Smooth muscle cell (in vitro differentiated cells): ENCODE data around the gene ZNF408. TPM values are rescaled to one million over a fixed set of nuclear protein-coding genes. Genes with fewer than 3 reads are reported as not detected.

Experiments
- DNase-seq: peaks from one replicate; lab custom pipeline; 2025; ENCODE audit not compliant: unreplicated experiment; lab: John Stamatoyannopoulos, UW
- H2AFZ ChIP-seq: fragments of 200-600 bp; sonication (generic); 2 replicates; pipeline ENCODE4 v1.6.0; 2016; ENCODE audit warnings: antibody characterized with exemption, low read depth, mild to moderate bottlenecking
- H3F3A ChIP-seq: fragments of 200-600 bp; sonication (generic); 2 replicates; pipeline ENCODE4 v1.6.0; 2017; ENCODE audit warnings: antibody characterized with exemption, low read depth
- H3K27ac ChIP-seq: fragments of 200-600 bp; sonication (generic); 2 replicates; pipeline ENCODE4 v1.5.1; 2016; ENCODE audit warnings: low read depth, mild to moderate bottlenecking
- H3K27me3 ChIP-seq: fragments of 200-600 bp; sonication (generic); 2 replicates; pipeline ENCODE4 v1.6.1; 2016; ENCODE audit warnings: low read depth, mild to moderate bottlenecking
- H3K36me3 ChIP-seq: fragments of 200-600 bp; sonication (generic); 2 replicates; pipeline ENCODE4 v1.5.1; 2016; ENCODE audit warnings: low read depth
- H3K4me1 ChIP-seq: fragments of 200-600 bp; sonication (generic); 2 replicates; pipeline ENCODE4 v1.5.1; 2016; ENCODE audit warnings: low read depth
- H3K4me2 ChIP-seq: fragments of 200-600 bp; sonication (generic); 2 replicates; pipeline ENCODE4 v1.6.0; 2016; ENCODE audit warnings: mild to moderate bottlenecking
- H3K4me3 ChIP-seq: fragments of 200-600 bp; sonication (generic); 2 replicates; pipeline ENCODE4 v1.5.1; 2016; ENCODE audit warnings: mild to moderate bottlenecking
- H3K79me2 ChIP-seq: fragments of 200-600 bp; sonication (generic); 2 replicates; pipeline ENCODE4 v1.6.0; 2016; ENCODE audit warnings: low read depth, mild to moderate bottlenecking
- H3K9ac ChIP-seq: fragments of 200-600 bp; sonication (generic); 2 replicates; pipeline ENCODE4 v1.6.0; 2016; ENCODE audit warnings: low read depth
- H3K9me3 ChIP-seq: fragments of 200-600 bp; sonication (generic); replicated peaks from 2 replicates; pipeline ENCODE4 v1.5.1; 2016; ENCODE audit warnings: low read depth
- H4K20me1 ChIP-seq: fragments of 200-600 bp; sonication (generic); 2 replicates; pipeline ENCODE4 v1.6.0; 2016; ENCODE audit warnings: low read depth
- CTCF ChIP-seq: fragments of 200-600 bp; sonication (generic); IDR thresholded peaks from 2 replicates; pipeline ENCODE4 v1.5.1; 2017; ENCODE audit warnings: borderline replicate concordance, mild to moderate bottlenecking, antibody characterized with exemption; ENCODE audit not compliant: insufficient read depth, poor library complexity, severe bottlenecking
- WGBS: methylation state at CpG from one replicate; pipeline ENCODE4 v1.1.7; 2016; ENCODE audit warnings: low lambda C conversion rate; 5-methylcytosine and 5-hydroxymethylcytosine counted together
- polyA plus RNA-seq: library from polyadenylated mRNA; unstranded; fragments of >200 nt; fragmentation: Nextera tagmentation; extraction: Ambion mirVana; gene quantifications from 2 replicates; pipeline ENCODE4 v1.2.1, GENCODE V29; 2016
- total RNA-seq: library from RNA; depleted of rRNA; stranded (reverse); fragments of >200 nt; gene quantifications from 2 replicates; pipeline ENCODE4 v1.2.3, GENCODE V29; 2014

Gene ZNF408
- total and polyA plus RNA-seq, 2 experiments from 2014 or later: 6.2 to 15.8 TPM

GRCh38 chr11:46724088-46724487 lies 23.3 kb downstream of the ZNF408 start:
- 77% methylated on average over 8 of the region's 8 CpGs for WGBS

GRCh38 chr11:46725338-46726205 lies 24.7 kb downstream of the ZNF408 start:
- Histone ChIP-seq H3K4me2 (no peak overlapping the region), H3K9ac (no peak overlapping the region), H3K79me2 (no peaks in the 10 kb centered on the region), H3F3A (no peaks in the 10 kb centered on the region), H3K4me3 (no peak overlapping the region), H2AFZ (no peak overlapping the region), H4K20me1 (no peaks in the 10 kb centered on the region), H3K4me1 (no peaks in the 10 kb centered on the region), H3K36me3 (no peaks in the 10 kb centered on the region), H3K27ac (no peak overlapping the region), H3K9me3 (no peaks in the 10 kb centered on the region), H3K27me3 (no peaks in the 10 kb centered on the region)
- DNase-seq: no peak
- TF ChIP-seq CTCF: no peak
- WGBS: 92% methylated on average over 19 of the region's 19 CpGs

More at GRCh38 chr11:46724088-46724487, 23.3 kb downstream of the ZNF408 start:
- Histone ChIP-seq H2AFZ (no peak overlapping the region), H3K4me2 (no peak overlapping the region), H3K9ac (no peak overlapping the region), H3K27ac (no peak overlapping the region), H3K36me3 (no peaks in the 10 kb centered on the region), H3F3A (no peaks in the 10 kb centered on the region), H3K4me1 (no peaks in the 10 kb centered on the region), H3K79me2 (no peaks in the 10 kb centered on the region), H3K27me3 (no peaks in the 10 kb centered on the region), H3K9me3 (no peaks in the 10 kb centered on the region), H4K20me1 (no peaks in the 10 kb centered on the region), H3K4me3 (no peak overlapping the region)
- TF ChIP-seq CTCF: no peak
- DNase-seq: no peak

GRCh38 chr11:46726206-46726862 lies 25.5 kb downstream of the ZNF408 start:
- no peaks in the 10 kb centered on the region for H4K20me1 ChIP-seq
- no peak overlapping the region for H3K27ac ChIP-seq
- no peak overlapping the region for H3K9ac ChIP-seq
- DNase-seq: no peak
- no peak overlapping the region for H3K4me3 ChIP-seq
- no peak overlapping the region for H3K4me2 ChIP-seq
- no peaks in the 10 kb centered on the region for H3F3A ChIP-seq
- no peaks in the 10 kb centered on the region for H3K27me3 ChIP-seq
- TF ChIP-seq CTCF: no peak
- H3K9me3 ChIP-seq: no peaks in the 10 kb centered on the region
- no peaks in the 10 kb centered on the region for H3K36me3 ChIP-seq
- H3K4me1 ChIP-seq: no peaks in the 10 kb centered on the region
- no peak overlapping the region for H2AFZ ChIP-seq
- WGBS: 95% methylated on average over 26 of the region's 26 CpGs
- H3K79me2 ChIP-seq: no peaks in the 10 kb centered on the region
